ENCODE data around the gene SLC22A23. TPM values are rescaled to one million over a fixed set of nuclear protein-coding genes. Genes with fewer than 3 reads are reported as not detected.

The SLC22A23 gene
- total RNA-seq, 2 experiments from 2014 or later = 1.3 TPM

DNA sequence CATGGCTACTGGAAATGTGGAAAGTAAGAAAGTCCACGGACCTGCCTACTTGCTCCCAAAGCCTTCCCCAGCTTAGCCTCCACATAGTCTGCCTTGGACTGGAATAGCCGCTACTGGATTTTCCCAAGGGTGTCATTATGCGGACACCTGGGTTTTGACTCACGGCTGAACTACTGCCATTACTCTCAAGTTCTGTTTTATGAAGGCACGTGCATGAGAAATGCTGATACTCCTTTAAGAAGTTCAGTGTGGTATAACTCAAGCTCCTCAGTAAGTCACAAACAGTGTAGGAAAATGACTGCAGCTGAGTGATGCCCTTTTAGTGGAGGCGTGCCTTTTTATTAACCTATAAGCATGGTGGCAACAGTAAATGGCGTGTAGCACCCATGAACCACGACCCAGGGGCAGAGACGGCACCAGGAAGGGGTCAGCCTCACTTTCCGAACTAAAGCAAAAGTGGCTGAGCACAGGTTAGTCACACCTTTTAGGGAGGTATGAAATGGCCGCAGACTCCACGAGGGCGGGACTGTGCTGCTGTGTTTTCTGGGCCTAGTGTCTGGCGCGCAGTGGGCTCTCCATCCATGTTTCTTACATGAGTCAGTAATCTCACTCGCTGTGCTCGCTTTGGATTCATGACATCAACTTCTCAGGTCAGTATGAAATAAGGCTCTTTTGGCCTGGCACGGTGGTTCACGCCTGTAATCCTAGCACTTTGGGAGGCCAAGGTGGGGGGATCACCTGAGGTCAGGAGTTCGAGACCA is 174.2 kb downstream of the SLC22A23 start:
- Mint-ChIP-seq H3K27me3 (no peaks in the 10 kb centered on the region), H3K4me1 (peaks cover 3% of the 10 kb centered on the region), H3K9me3 (no peaks in the 10 kb centered on the region), H3K36me3 (ENCODE audit: low read depth) (no peaks in the 10 kb centered on the region), H3K27ac (no peak overlapping the region), H3K4me3 (no peak overlapping the region)
- POLR2A ChIA-PET = no interaction called here
- no peak for DNase-seq
- CTCF ChIA-PET = interaction anchor here (1.0 to 2.4 kb wide), 2 partner anchors 13 to 450 kb away, joined by 3 to 8 read pairs; no protein-coding TSS in a partner anchor

- H3K4me3 Mint-ChIP-seq = no peak overlapping the region
- no peaks in the 10 kb centered on the region for H3K9me3 Mint-ChIP-seq
- no peaks in the 10 kb centered on the region for H3K27me3 Mint-ChIP-seq
- no peaks in the 10 kb centered on the region for H3K36me3 Mint-ChIP-seq (ENCODE audit: low read depth)
- peaks cover 3% of the 10 kb centered on the region for H3K4me1 Mint-ChIP-seq
- ChIA-PET POLR2A (no interaction called here), CTCF (interaction anchor here (0.9 to 1.2 kb wide), 2 partner anchors 31 to 451 kb away, joined by 3 to 4 read pairs; no protein-coding TSS in a partner anchor)
- no peak overlapping the region for H3K27ac Mint-ChIP-seq
- no peak for DNase-seq
Measured at GRCh38 chr6:3281631-3282475, 175.0 kb downstream of the SLC22A23 start.

- ChIA-PET CTCF (interaction anchor here (1.2 kb wide), 1 partner anchor 452 kb away, joined by 4 read pairs; no protein-coding TSS in a partner anchor), POLR2A (no interaction called here)
- DNase-seq = no peak
- peaks cover 3% of the 10 kb centered on the region for H3K4me1 Mint-ChIP-seq
- no peak overlapping the region for H3K4me3 Mint-ChIP-seq
- H3K9me3 Mint-ChIP-seq = no peaks in the 10 kb centered on the region
- H3K27me3 Mint-ChIP-seq = no peaks in the 10 kb centered on the region
- H3K36me3 Mint-ChIP-seq (ENCODE audit: low read depth) = no peaks in the 10 kb centered on the region
- no peak overlapping the region for H3K27ac Mint-ChIP-seq
Measured at GRCh38 chr6:3280866-3281465, 175.9 kb downstream of the SLC22A23 start.

DNA sequence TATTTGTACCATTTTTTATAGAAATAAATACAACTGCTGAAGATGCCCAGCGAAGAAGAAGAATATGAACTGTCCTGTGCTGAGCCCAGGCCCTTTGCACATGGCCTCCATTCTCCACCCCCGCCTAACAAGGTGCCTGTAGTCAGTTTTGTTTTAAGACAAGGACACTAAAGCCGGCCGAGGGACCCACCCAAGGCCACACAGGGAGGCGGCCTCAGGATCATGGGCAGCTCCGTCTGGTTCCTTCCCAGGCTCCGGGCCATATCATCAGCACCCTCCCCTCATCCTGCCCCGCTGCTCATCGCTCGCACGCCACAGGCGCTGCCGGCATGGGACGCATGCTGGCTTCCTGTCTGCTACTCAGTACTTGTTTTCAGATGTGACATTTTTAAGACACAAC is 176.8 kb downstream of the SLC22A23 start:
- Mint-ChIP-seq H3K4me3 (no peak overlapping the region), H3K27me3 (no peaks in the 10 kb centered on the region), H3K4me1 (peaks cover 3% of the 10 kb centered on the region), H3K36me3 (ENCODE audit: low read depth) (no peaks in the 10 kb centered on the region), H3K27ac (no peak overlapping the region), H3K9me3 (no peaks in the 10 kb centered on the region)
- CTCF ChIA-PET = interaction anchor here (0.5 to 1.5 kb wide), 5 partner anchors 21 to 452 kb away, joined by 3 to 5 read pairs (median 3); partner anchors contain the start of gene PSMG4
- POLR2A ChIA-PET = no interaction called here
- no peak for DNase-seq

DNA sequence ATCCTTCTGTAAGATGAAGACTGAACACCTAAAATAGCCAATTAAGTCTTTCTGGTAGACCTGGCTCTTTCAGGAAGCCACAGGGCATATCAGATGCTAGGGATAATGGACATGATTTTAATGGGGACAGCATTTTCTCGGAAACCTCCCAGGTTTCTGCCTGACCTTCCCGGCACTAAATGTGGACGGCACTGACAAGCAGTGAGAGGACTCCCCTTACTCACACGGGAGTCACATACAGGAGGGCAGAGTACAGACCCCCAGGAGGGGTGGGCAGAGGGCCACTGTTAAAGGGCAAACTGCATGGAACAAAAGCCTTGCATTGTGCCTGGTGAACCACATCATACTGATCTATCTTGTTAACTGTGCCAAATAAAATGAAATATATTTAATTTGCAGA is 178.2 kb downstream of the SLC22A23 start:
- CTCF ChIA-PET = no interaction called here
- Mint-ChIP-seq H3K27ac (no peak overlapping the region), H3K36me3 (ENCODE audit: low read depth) (no peaks in the 10 kb centered on the region), H3K4me3 (no peak overlapping the region), H3K27me3 (no peaks in the 10 kb centered on the region), H3K9me3 (no peaks in the 10 kb centered on the region), H3K4me1 (peaks cover 3% of the 10 kb centered on the region)
- no peak for DNase-seq
- POLR2A ChIA-PET = no interaction called here

- ChIA-PET POLR2A (no interaction called here), CTCF (no interaction called here)
- no peak for DNase-seq
- Mint-ChIP-seq H3K9me3 (no peaks in the 10 kb centered on the region), H3K4me1 (peaks cover 3% of the 10 kb centered on the region), H3K27me3 (no peaks in the 10 kb centered on the region), H3K36me3 (ENCODE audit: low read depth) (no peaks in the 10 kb centered on the region), H3K27ac (no peak overlapping the region), H3K4me3 (no peak overlapping the region)
Measured at GRCh38 chr6:3277851-3278416, 178.9 kb downstream of the SLC22A23 start.

DNA sequence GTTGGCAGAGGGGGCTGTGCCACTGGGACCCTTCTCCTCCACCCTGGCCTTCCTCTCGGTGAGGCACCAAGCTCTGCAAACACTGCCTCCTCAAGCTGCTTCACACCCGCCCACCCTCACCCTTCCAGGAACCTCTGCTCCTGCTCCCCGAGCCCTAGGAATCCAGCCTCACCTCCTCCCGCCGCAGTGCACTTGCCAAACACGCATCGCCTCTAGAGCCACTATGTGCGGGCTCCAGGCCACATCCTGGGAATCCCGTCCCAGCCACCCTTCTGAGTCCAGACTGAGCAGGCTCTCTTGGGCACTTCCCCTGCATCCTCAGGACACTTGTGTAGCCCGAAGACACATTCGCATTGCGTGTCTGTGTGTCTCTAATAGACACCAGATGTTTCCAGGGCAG is 179.6 kb downstream of the SLC22A23 start:
- ChIA-PET CTCF (no interaction called here), POLR2A (no interaction called here)
- no peak overlapping the region for H3K27ac Mint-ChIP-seq

GRCh38 chr6:3276174-3277167 is 180.4 kb downstream of the SLC22A23 start:
- Mint-ChIP-seq H3K9me3 (no peaks in the 10 kb centered on the region), H3K27ac (no peak overlapping the region), H3K36me3 (ENCODE audit: low read depth) (no peaks in the 10 kb centered on the region), H3K4me1 (peaks cover 3% of the 10 kb centered on the region), H3K4me3 (no peak overlapping the region), H3K27me3 (no peaks in the 10 kb centered on the region)
- DNase-seq = no peak
- CTCF ChIA-PET = interaction anchor here (0.5 kb wide), 1 partner anchor 129 kb away, joined by 3 read pairs; no protein-coding TSS in a partner anchor
- POLR2A ChIA-PET = no interaction called here

More for the DNA sequence above, 179.6 kb downstream of the SLC22A23 start:
- H3K27me3 Mint-ChIP-seq = no peaks in the 10 kb centered on the region
- H3K36me3 Mint-ChIP-seq (ENCODE audit: low read depth) = no peaks in the 10 kb centered on the region
- no peaks in the 10 kb centered on the region for H3K9me3 Mint-ChIP-seq
- H3K4me3 Mint-ChIP-seq = no peak overlapping the region
- peaks cover 3% of the 10 kb centered on the region for H3K4me1 Mint-ChIP-seq
- DNase-seq = no peak

GRCh38 chr6:3273707-3274521 is 182.9 kb downstream of the SLC22A23 start:
- no peaks in the 10 kb centered on the region for H3K27me3 Mint-ChIP-seq
- ChIA-PET POLR2A (interaction anchor here (0.5 kb wide), 1 partner anchor 37 kb away, joined by 3 read pairs; no protein-coding TSS in a partner anchor), CTCF (interaction anchor here (0.6 to 1.0 kb wide), 4 partner anchors 11 to 457 kb away, joined by 3 read pairs; no protein-coding TSS in a partner anchor)
- H3K4me3 Mint-ChIP-seq = no peak overlapping the region
- no peaks in the 10 kb centered on the region for H3K4me1 Mint-ChIP-seq
- H3K36me3 Mint-ChIP-seq (ENCODE audit: low read depth) = peaks cover 7% of the 10 kb centered on the region
- no peaks in the 10 kb centered on the region for H3K9me3 Mint-ChIP-seq
- DNase-seq = no peak
- no peak overlapping the region for H3K27ac Mint-ChIP-seq

DNA sequence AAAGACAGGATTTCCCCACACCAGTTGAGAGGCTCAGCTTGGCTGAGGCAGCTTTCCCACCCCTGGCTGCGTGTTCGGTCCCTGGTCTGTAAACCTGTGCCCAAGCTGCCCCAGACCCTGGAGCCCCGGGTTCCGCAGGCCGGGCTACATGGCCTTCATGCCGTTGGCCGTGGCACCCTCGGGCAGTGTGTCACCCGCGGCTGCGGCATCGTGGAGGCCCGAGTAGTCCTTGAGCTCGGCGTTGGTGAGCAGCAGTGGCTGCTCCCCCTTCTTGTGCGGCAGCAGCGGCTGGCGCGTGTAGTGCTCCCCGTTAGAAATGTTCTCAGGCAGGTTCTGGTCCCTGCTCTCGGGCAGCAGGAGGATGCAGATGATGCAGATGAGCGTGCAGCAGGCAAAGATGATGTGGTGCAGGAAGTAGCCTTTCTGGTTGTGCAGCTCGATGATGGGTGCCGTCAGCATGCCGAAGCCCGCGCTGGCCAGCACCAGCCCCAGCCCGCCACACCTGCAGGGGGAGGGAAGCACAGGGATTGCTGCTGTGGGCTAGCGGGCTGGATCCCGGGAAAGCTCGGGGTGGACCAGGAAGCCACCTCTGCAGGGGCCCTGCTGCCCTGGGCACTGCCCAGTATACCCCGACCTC is 183.8 kb downstream of the SLC22A23 start:
- DNase-seq = no peak
- Mint-ChIP-seq H3K27me3 (no peaks in the 10 kb centered on the region), H3K9me3 (no peaks in the 10 kb centered on the region), H3K36me3 (ENCODE audit: low read depth) (peaks cover 7% of the 10 kb centered on the region), H3K4me3 (no peak overlapping the region), H3K4me1 (no peaks in the 10 kb centered on the region), H3K27ac (no peak overlapping the region)
- ChIA-PET POLR2A (no interaction called here), CTCF (interaction anchor here (0.6 to 1.7 kb wide), 4 partner anchors 11 to 458 kb away, joined by 3 to 4 read pairs (median 4); no protein-coding TSS in a partner anchor)

DNA sequence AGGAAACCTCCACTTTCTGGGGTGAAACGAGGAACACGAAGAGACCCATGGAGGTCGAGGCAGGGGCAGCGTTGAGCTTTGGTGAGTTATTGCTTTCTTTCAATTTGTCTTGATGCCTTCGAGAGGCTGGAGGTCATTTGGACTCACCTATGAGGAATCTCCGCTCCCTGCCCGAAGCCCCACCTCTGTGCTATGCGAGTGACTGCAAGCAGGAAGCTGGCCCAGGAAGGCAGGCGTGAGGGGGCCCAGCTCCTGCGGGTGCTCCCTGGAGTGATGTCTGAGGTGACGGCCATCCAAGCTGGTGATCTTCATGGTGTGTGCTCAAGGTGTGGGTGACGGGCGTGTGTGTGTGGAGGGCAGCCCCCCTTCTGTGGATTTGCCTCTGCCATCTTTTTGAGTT is 185.1 kb downstream of the SLC22A23 start:
- Mint-ChIP-seq H3K4me1 (no peaks in the 10 kb centered on the region), H3K9me3 (no peaks in the 10 kb centered on the region), H3K27ac (no peak overlapping the region), H3K36me3 (ENCODE audit: low read depth) (peaks cover 7% of the 10 kb centered on the region), H3K27me3 (no peaks in the 10 kb centered on the region), H3K4me3 (no peak overlapping the region)
- DNase-seq = no peak
- ChIA-PET POLR2A (interaction anchor here (0.5 kb wide), 1 partner anchor 20 kb away, joined by 3 read pairs; no protein-coding TSS in a partner anchor), CTCF (interaction anchor here (1.1 to 1.7 kb wide), 3 partner anchors 10 to 20 kb away, joined by 3 to 4 read pairs (median 4); no protein-coding TSS in a partner anchor)

Data from activated CD4-positive, alpha-beta T cell treated with anti-CD3 and anti-CD28 coated beads, Interleukin-2, amount 10 ng/mL, durations not matched to agents 7 days and 5 days (primary cell).